NK-92 treated with Interleukin-12 subunit alpha and Interleukin-12 subunit beta, amount 100 ng/mL, for 24 hours (cell line): ENCODE data around the gene GNMT.
A peak's percentile ranks its signal among the peaks of the same experiment; 100 is the strongest.
"Not testable (repeated sequence)": the region's sequence is repeated elsewhere in the genome, so short reads cannot be mapped to it uniquely, and the experiment has no call there.

Experiments
- DNase-seq: peaks from one replicate; lab custom pipeline; 2025; lab: John Stamatoyannopoulos, UW

Gene GNMT

DNA sequence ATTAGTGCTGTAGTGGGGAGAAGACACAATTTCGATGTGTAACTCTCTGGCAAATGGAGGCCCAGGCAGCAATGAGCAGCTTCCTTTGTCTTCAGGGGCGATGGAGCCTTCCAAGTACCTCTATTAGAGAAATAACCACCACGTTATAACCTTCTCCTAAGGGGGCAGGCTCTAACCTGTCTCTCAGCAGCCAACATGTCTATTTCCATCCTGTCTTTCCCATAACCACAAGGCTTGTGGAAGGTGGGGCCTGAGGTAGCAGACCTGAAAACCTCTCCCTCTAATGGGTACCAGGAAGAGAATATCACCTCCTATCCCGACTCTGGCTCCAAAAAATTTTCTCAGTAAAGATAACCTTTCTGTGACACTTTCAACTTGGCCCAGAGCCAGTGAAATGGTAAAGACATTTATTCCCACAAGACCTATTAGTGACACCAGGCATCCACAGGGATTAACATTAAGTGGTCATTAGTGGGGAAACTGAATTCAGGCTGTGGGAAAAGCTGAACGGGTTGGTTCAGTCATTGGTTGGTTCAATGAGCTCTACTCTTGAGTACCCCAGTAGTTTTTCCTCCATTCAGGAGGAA, 14.5 kb downstream of the GNMT start:
- DNase-seq: no peak

DNA sequence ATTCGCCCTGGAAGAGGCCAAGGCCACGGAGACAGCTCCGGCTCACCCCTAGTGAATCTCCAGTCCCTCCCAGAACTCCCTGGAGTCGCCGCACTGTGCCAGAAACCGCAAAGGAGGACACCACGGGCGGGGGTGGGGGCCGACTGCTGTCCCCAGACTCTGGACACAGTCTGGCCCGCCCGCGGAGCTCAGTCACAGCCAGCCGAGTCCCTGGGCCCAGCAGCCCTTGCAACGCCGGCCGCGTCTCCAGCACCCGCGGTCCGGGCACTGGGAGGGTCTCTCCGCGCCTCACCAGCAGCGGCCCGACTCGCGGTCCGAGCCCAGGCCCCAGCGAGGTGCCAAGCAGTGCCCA, 17.9 kb downstream of the GNMT start:
- no peak for DNase-seq

DNA sequence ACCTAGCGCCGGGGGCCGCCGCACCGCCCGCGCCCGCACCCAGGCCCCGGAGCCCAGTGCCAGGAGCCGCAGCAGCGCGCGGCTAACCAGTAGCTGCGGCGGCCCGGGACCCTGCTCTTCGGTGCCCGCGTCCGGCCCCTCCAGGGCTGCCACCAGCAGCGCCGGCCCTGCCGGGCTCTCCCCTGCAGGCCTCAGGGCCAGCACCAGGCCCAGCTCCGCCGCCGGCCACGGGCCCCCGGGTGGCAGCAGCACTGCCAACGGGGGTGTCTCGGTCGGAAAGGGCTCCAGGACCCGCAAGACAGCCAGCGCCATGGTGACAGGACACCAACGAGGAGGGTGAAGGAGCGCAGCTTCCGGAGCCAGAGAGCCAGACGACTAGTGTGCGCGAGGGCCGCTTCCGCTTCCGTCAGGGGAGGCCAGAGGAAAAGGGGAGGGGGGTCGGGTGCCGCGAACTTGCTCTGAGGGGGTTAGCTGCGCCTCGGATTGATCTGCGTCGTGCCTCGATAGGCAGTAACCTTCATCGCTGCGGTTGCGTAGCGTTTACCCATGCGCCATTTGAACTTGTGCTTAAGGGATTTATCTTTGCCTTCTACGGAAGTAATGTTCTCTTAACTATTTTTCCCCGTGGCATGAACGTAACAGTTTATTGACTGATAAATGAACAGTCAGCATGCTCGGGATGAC, 18.4 kb downstream of the GNMT start, which contains the start of gene PEX6:
PEX6 (minus strand) TSS at position 343 of the 684 bp plus-strand sequence; CDS start at position 312, 31 bp downstream.
- DNase-seq: peak; percentile 90

DNA sequence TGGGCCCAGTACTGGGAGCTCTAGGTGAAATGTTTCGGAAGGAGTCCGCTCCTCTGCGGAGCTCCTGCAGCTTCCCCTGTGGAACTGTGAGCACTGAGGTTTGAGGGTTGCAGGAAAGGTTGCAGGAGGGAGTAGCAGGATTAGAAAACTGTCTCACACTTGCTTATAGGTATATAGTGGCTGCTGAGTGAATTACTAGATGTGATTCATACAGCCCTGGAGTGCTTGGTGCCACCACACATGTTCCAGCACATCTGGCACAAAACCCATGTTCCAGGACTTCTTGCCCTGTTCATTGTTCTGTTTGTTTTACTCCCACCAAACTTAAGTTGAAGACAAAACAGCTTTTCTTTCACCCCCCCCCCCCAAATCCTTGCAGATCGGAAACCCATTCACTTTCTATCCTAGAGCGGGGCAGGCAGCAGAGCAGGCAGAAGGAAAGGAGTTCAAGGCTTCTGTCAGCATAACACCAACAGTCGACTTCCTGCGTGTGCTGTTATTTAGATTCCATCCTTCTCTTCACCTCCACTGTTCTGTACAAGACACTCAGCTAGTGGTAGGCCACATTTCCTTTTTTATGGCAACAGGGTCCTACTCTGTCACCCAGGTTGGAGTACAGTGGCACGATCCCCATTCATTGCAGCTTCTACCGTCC, 19.1 kb downstream of the GNMT start:
- no peak for DNase-seq

DNA sequence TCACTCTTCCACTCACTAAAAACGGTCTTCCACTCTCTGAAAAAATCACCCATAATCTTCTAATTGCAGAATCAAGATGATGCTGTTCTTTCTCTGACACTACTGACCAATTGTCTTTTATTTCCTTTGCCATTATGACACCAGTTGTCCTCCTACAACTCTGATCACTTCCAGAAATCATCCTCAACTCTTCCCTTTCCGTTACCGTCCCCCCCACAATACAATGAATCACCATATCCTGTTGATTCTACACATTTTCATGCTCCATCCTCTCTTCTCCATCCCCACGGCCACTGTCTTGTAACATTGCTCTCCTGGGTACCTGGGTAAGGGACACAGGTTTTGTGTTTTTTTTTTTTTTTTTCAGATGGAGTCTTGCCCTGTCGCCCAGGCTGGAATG, 21.3 kb downstream of the GNMT start:
- no peak for DNase-seq

DNA sequence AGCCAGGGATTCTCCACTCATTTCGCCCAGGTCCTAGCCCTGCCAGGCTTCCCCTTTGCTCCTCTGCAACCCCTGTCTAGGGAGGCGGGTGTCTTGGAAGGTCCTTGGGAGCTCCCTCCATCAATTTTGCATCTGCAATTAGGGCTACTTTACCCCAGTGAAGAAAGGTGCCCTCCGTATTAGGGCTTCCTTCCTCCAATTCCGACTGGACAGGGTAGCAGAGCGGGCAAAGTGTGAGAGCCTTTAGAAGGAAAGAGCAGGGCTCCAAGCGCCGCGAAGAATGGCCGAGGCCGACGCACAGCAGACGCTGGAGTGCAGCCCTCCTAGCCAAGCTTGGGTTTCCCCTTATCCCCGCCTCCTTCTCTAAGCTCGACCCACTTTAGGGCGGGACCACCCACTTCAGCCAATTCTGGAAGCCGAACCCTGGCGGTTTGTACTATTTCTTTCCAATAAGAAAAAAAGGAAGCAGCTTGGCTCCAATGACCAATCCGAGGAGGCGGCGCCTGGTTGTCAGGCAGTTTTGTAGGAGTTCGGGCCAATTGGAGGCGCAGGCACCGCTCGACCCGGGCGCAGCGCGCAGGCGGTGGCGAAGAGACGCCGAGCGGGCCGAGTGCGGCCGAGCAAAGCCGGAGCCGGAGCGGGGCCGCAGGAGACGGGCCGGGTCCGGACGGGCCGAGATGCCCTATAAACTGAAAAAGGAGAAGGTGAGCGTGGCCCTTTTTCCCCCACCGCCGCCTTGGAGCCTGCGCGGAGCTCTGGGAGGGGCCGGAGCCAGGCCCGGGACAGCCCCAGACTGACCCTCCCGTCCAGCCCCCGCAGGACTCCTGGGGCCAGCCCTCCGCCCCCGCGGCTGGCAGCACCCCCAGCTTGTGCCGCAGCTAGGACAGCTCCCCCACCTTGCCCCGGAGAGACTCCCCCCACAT, 23.7 kb downstream of the GNMT start, which contains the start of gene PPP2R5D:
PPP2R5D (plus strand) TSS at position 570 of the 923 bp plus-strand sequence; CDS start at position 678, 108 bp downstream.
- DNase-seq: peak; percentile 93

DNA sequence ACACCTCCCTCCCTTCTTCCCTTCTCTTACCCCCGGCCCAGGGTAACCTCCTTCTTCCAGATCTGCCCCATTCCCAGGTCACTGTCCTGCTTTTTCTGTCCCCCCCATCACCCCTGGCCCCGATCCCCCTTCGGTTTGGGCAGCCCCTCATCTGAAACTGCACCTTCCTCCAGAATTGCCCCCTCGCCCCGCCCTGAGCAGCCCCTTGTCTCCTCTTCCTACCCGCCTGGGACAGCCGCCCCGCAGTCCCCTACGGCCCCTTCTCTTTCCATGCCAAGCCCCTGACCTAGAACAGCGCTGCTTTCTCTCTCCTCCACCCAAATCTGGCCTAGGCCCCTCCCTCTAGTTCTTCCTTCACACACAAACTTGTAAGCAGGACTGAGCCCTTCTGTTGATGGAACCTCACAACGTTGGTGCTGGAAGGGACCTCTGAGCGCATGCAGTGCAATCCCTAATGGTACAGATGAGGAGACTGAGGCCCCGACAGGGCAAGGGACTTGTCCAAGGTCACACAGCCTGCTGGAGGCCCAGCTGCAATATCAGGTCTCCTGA, 24.4 kb downstream of the GNMT start:
- DNase-seq: no peak

DNA sequence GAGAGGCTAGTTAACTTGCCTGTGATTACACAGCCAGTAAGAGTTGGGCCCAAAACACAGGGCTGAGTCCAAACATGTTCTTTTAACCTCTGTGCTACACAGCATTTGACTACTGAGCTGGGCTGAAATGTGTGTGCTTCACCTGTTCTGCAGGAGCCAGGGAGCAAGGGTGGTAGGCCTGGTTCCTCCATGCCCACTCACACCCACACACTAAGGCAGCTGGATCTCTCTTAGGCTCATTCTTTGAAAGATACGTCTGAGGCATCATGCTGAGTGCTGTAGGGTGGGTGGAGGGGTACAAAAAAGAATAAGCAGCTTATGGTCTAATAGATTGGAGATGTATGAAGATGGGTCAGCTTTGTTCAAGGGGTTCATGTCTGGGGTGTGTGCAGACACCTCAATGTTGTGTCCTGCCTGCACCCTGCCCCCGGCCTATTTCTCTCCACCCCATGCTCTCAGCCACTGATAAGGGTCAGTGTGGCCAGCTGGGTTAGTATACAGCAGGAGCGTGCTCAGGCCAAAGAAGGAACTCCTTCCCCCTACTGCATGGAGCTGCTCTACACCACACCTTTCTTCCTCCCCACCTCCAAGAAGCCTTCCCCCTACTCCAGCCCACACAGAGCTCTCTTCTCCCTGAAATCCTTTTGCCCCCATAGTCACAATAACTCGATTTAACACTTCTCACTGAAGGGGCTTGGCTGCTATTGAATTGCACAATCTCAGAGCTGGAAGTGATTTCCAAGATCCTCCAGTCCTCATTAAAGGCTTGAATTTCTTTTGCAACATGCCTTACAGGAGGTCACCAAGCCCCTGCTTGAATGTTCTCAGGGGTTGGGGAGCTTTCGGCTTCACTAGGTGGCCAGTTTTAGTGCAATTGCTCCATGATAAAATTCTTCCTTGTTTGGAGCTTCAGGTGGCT, 27.2 kb downstream of the GNMT start:
- DNase-seq: no peak

DNA sequence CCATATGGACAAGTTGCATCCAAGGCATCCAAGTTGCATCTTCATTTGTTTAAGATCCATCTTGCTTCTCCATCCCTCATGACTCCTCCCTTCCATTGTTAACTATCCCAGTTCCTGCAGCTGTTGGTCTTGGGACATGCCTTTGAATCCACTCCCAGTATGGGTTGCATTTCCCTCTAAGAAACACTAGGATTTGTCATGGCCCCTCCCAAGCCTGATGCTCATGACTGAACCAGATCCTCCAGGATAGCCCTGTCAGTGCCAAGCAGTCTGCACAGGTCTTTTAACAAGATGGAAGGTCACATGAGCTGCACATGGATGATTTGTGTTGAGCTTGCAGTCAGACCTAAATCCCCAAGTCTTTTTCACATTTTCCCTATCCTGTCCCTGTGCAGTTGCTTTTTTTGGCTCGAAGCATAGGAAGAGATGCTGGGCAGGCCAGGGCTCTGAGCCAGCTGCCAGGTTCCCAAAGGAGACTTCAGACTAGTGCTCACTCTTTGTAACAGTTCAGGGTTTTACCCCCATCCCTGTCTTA, 28.0 kb downstream of the GNMT start:
- no peak for DNase-seq

DNA sequence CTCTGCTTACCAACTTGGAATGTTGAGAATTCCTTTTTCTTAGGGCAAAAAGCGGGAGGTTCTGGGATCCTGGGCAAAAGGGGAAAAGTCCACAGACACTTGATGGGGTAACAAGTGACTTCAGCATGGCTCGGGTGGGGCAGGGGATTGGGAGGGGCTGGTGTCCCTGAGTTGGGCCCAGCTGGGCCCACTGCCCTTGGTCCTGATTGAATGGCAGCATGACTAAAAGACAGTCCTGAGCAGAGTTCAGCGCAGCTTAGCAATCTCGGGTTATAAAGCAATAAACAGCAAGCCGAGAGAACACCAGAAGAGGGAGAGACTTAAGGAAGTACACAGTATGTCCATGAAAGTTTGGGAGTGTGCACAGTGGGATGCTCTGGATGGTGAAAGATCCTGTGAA, 29.4 kb downstream of the GNMT start:
- no peak for DNase-seq

DNA sequence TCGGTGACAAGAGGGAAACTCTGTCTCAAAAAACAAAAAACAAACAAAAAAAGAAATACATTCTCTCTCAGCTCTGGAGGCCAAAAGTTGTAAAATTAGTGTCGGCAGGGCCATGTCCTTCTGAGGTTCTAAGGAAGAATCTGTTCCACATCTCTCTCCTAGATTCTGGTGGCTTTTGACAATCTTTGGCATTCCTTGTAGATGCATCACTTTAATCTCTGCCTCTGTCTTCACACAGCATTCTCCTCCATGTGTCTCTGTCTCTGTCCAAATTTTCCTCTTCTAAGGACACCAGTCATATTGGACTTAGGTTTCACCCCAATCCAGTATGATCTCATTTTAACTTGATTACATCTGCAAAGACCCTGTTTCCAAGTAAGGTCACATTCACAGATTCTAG, 32.9 kb downstream of the GNMT start:
- DNase-seq: no peak

DNA sequence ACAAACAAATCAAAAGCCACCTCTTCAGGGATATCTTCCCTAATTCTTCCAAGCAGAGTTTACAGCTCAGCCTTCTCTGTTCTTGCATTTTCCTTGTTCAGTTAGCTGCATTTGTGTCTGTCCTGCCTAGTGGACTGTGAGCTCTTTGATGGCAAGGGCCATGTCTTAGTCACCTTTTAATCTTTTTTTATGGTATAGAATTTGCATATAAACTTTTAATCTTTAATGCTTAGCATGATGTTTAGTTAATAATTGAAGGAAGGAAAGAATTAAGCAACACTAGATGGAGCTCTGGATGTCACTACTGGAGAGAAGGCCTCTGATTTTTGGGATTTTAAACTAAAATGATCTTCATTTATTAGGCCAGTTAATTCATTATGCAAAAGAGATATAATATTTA, 36.0 kb downstream of the GNMT start:
- DNase-seq: no peak

DNA sequence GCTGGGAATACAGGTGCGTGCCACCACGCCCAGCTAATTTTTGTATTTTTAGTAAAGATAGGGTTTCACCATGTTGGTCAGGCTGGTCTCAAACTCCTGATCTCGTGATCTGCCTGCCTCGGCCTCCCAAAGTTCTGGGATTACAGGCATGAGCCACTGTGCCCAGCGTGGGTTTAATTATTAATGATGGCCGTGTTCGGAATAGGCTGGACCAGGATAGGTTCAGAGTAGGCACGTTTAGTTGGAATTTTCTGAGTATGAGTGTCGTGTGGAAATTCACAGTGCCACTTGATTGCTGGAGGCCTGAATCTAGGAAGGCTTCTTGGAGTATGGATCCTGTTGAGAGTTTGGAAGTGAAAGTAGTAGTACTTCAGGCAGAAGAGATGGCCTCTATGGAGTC, 37.7 kb downstream of the GNMT start:
- not testable (repeated sequence) for DNase-seq

DNA sequence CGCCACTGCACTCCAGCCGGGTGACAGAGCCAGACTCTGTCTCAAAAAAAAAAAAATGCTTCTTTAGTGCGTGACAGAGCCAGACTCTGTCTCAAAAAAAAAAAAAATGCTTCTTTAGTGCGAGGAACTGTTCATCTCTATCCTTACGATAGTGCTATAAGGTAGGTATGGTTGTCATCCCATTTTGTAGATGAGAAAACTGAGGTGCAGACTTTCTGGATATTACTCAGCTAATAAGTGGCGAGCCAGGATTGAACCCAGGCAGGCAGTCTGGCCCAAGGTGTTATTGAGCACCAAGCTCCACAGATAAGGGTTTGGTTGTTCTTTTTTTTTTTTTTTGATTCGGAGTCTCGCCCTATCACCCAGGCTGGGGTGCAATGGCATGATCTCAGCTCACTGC, 41.3 kb downstream of the GNMT start:
- DNase-seq: no peak

DNA sequence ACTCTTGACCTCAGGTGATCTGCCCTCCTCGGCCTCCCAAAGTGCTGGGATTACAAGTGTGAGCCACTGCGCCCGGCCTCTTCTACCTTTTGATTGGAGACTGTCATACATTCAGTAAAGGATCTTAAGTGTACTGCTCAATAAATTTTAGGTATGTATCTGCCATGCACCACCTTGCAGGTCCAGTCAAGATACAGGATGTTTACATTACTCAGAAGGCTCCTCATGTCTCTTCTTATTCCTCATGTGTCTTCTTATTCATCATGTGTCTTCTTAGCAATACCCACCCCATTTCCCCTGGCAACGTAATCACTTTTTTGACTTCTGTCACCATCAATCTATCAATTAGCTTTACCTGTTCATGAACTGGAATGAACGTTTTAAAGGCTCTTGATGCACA, 45.3 kb downstream of the GNMT start:
- DNase-seq: no peak

DNA sequence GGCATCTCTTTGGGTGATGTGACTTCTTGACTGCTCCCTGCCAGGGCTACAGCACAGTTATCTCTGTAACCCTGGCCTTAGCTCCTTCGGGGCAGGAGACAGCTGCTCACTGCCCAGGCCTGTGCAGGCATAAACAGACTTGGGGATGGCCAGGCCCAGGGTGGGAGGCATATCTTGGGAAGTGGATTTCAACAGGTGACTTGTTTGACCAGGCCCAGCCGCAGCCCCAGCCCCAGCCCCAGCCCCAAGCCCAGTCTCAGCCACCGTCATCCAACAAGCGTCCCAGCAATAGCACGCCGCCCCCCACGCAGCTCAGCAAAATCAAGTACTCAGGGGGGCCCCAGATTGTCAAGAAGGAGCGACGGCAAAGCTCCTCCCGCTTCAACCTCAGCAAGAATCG, 45.7 kb downstream of the GNMT start:
- DNase-seq: no peak

DNA sequence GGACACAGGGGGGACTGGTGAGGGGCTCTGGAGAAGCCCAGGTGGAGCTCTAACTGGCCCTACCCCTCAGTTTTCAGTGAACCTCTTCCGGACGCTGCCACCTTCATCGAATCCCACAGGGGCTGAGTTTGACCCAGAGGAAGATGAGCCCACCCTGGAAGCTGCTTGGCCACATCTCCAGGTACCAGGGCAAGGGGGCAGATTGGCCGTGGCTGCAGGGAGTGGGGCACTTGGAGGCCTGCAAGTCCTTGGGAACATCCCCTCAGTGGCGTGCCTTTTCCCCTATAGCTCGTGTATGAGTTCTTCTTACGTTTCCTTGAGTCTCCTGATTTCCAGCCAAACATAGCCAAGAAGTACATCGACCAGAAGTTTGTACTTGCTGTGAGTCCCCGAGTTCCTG, 46.6 kb downstream of the GNMT start:
- DNase-seq: no peak

DNA sequence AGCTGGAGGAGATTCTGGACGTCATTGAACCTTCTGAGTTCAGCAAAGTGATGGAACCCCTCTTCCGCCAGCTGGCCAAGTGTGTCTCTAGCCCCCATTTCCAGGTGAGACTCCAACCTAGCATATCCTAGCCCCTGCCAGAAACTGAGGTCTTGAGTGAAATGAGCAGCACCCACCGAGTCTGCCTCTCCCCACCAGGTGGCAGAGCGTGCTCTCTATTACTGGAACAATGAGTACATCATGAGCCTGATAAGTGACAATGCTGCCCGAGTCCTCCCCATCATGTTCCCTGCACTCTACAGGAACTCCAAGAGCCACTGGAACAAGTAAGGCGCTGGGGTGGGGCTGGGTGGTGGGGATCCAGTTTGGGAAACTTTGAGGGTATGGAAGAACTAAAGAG, 48.6 kb downstream of the GNMT start:
- DNase-seq: no peak

DNA sequence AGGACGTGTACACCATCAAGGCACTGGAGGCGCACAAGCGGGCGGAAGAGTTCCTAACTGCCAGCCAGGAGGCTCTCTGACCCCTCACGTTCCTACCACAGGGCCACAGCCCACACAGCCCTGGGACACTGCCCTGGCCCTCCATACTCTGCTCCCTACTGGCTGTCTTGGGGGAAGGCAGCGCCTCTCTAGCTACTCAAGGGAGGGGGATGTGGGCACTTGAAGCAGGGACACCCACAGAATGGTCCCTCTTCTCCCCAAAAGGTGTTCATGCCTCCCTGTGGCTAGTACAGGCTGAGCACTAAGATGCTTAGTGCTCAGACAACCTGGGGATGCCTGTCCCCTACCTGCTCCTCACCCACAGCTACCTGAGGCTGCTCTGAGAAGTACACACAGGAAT, 50.7 kb downstream of the GNMT start:
- DNase-seq: no peak

DNA sequence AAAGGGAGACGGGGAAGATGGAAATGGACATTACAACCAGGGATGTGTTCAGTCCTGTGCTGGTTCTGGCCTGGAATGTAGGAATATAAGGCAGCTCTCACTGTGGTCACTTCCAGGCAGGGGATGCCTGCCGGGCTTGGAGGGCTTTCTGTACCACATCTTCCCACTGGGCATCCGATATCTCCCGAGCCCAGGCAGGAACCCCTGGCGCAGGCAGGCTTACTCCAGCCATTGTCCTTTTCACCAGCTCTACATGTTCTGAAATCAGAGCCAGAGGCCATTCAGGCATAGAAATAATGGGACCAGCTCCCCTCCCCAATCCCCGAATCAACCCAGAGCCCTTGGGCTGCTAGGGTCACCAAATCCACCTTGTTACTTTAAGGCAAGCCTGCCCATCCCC, 51.8 kb downstream of the GNMT start:
- DNase-seq: no peak
